Endodermal cell (in vitro differentiated cells): ENCODE measurements around the gene COL18A1. TPM values are rescaled to one million over a fixed set of nuclear protein-coding genes. Genes with fewer than 3 reads are reported as not detected.

Experiments used
- DNase-seq: peaks from one replicate; pipeline ENCODE4 v3.0.0-alpha.2; 2017
- H3K27ac ChIP-seq: 2 replicates; pipeline ENCODE4 v1.5.1; 2013; ENCODE audit warnings: mild to moderate bottlenecking, low read depth, low read length, moderate library complexity
- H3K27me3 ChIP-seq: 2 replicates; pipeline ENCODE4 v1.6.1; 2013; ENCODE audit warnings: mild to moderate bottlenecking, low read length, moderate library complexity; ENCODE audit not compliant: insufficient read depth, control insufficient read depth, poor library complexity, severe bottlenecking
- H3K36me3 ChIP-seq: 2 replicates; pipeline ENCODE4 v1.7.0; 2013; ENCODE audit warnings: mild to moderate bottlenecking, low read length, moderate library complexity; ENCODE audit not compliant: control insufficient read depth, insufficient read depth
- H3K4me1 ChIP-seq: one replicate; pipeline ENCODE4 v1.7.0; 2013; ENCODE audit warnings: low read length; ENCODE audit not compliant: control insufficient read depth, insufficient read depth
- H3K4me3 ChIP-seq: 2 replicates; pipeline ENCODE4 v1.5.1; 2013; ENCODE audit warnings: mild to moderate bottlenecking, low read length, moderate library complexity
- H3K9ac ChIP-seq: 2 replicates; pipeline ENCODE4 v1.6.1; 2013; ENCODE audit warnings: mild to moderate bottlenecking, low read length, moderate library complexity; ENCODE audit not compliant: poor library complexity, severe bottlenecking; ENCODE audit errors: extremely low read depth
- H3K9me3 ChIP-seq: 2 replicates; pipeline ENCODE4 v1.6.1; 2013; ENCODE audit warnings: mild to moderate bottlenecking, low read length, moderate library complexity; ENCODE audit not compliant: control insufficient read depth
- H3K27ac Mint-ChIP-seq: 2 replicates; pipeline ENCODE4 v1.8.0; 2020; ENCODE audit warnings: mixed read lengths
- H3K27me3 Mint-ChIP-seq: 2 replicates; pipeline ENCODE4 v1.8.0; 2021; ENCODE audit warnings: mild to moderate bottlenecking, mixed read lengths; ENCODE audit not compliant: insufficient read depth
- H3K36me3 Mint-ChIP-seq: 2 replicates; pipeline ENCODE4 v1.8.0; 2020; ENCODE audit warnings: low read depth, mixed read lengths
- H3K4me1 Mint-ChIP-seq: 2 replicates; pipeline ENCODE4 v1.8.0; 2020; ENCODE audit warnings: mixed read lengths
- H3K4me3 Mint-ChIP-seq: 2 replicates; pipeline ENCODE4 v1.8.0; 2020; ENCODE audit warnings: mild to moderate bottlenecking, moderate library complexity, mixed read lengths
- H3K9me3 Mint-ChIP-seq: 2 replicates; pipeline ENCODE4 v1.8.0; 2020; ENCODE audit warnings: mild to moderate bottlenecking, mixed read lengths
- CTCF ChIP-seq: fragments of 200-600 bp; sonication (generic); conservative IDR thresholded peaks from 2 replicates; pipeline ENCODE4 v1.5.0; 2021; ENCODE audit warnings: antibody characterized with exemption, mild to moderate bottlenecking
- WGBS, 2 experiments: methylation state at CpG; one replicate each; pipeline versions ENCODE4 v1.1.5 to v1.1.7; 2013; ENCODE audit warnings: missing lambda C conversion rate in 2 of 2, mixed read lengths in 1 of 2; ENCODE audit not compliant: insufficient coverage in 1 of 2, insufficient read length in 1 of 2; 5-methylcytosine and 5-hydroxymethylcytosine counted together
- total RNA-seq, 2 donors: library from RNA; stranded (reverse); fragmentation: NEBNext Ultra II Directional in 1 of 2; extraction: Animal tissue kit (Norgen Biotek cat#: 25700) in 1 of 2; gene quantifications; 2 replicates in 1 of 2; 3 replicates in 1 of 2; pipeline ENCODE4 v1.2.1, GENCODE V29; 2021

COL18A1 gene
- total RNA-seq, 2 donors from 2014 or later, result 332 to 398 TPM

GRCh38 chr21:45376459-45377324, 28.3 kb upstream of the COL18A1 start:
- no peaks in the 10 kb centered on the region for H3K4me1 ChIP-seq
- H3K27me3 ChIP-seq, result no peaks in the 10 kb centered on the region
- no peaks in the 10 kb centered on the region for H3K36me3 ChIP-seq
- WGBS, 2 experiments, result 88 to 94% methylated on average over 3 to 7 of the region's 7 CpGs
- peaks cover 5% of the 10 kb centered on the region for H3K36me3 Mint-ChIP-seq
- H3K9me3 ChIP-seq, result peaks cover 13% of the 10 kb centered on the region
- TF ChIP-seq CTCF, result no peak
- no peak overlapping the region for H3K4me3 ChIP-seq
- peaks cover 12% of the 10 kb centered on the region for H3K4me1 Mint-ChIP-seq
- no peak overlapping the region for H3K27ac ChIP-seq
- peaks cover 1% of the 10 kb centered on the region for H3K27me3 Mint-ChIP-seq
- no peak overlapping the region for H3K4me3 Mint-ChIP-seq
- DNase-seq, result no peak
- H3K27ac Mint-ChIP-seq, result no peak overlapping the region
- H3K9ac ChIP-seq, result no peak overlapping the region
- peaks cover 14% of the 10 kb centered on the region for H3K9me3 Mint-ChIP-seq

- peaks cover 1% of the 10 kb centered on the region for H3K27me3 Mint-ChIP-seq
- Histone ChIP-seq H3K4me1 (no peaks in the 10 kb centered on the region), H3K36me3 (no peaks in the 10 kb centered on the region), H3K9me3 (peaks cover 13% of the 10 kb centered on the region), H3K4me3 (no peak overlapping the region), H3K9ac (no peak overlapping the region), H3K27ac (no peak overlapping the region), H3K27me3 (no peaks in the 10 kb centered on the region)
- H3K27ac Mint-ChIP-seq, result no peak overlapping the region
- H3K36me3 Mint-ChIP-seq, result peaks cover 5% of the 10 kb centered on the region
- H3K4me1 Mint-ChIP-seq, result peaks cover 12% of the 10 kb centered on the region
- H3K9me3 Mint-ChIP-seq, result peaks cover 14% of the 10 kb centered on the region
- WGBS, 2 experiments, result 70 to 76% methylated on average over 3 to 5 of the region's 5 CpGs
- no peak for TF ChIP-seq CTCF
- H3K4me3 Mint-ChIP-seq, result no peak overlapping the region
- no peak for DNase-seq
These were observed 27.6 kb upstream of the COL18A1 start for GRCh38 chr21:45377325-45377709.

GRCh38 chr21:45377866-45378257, 27.1 kb upstream of the COL18A1 start:
- Mint-ChIP-seq H3K4me3 (no peak overlapping the region), H3K36me3 (peaks cover 5% of the 10 kb centered on the region), H3K27me3 (peaks cover 1% of the 10 kb centered on the region), H3K4me1 (peaks cover 12% of the 10 kb centered on the region), H3K9me3 (peaks cover 12% of the 10 kb centered on the region), H3K27ac (peak overlapping the region; percentile 38)
- H3K27me3 ChIP-seq, result no peaks in the 10 kb centered on the region
- no peak overlapping the region for H3K9ac ChIP-seq
- H3K4me3 ChIP-seq, result no peak overlapping the region
- H3K4me1 ChIP-seq, result no peaks in the 10 kb centered on the region
- no peaks in the 10 kb centered on the region for H3K36me3 ChIP-seq
- 80 to 81% methylated on average over 3 to 4 of the region's 5 CpGs for WGBS, 2 experiments
- peak overlapping the region; percentile 86 for H3K27ac ChIP-seq
- peaks cover 13% of the 10 kb centered on the region for H3K9me3 ChIP-seq
- TF ChIP-seq CTCF, result no peak
- no peak for DNase-seq
